H1 (cell line): ENCODE data around the gene RAI2. TPM values are rescaled to one million over a fixed set of nuclear protein-coding genes. Genes with fewer than 3 reads are reported as not detected.

Source experiments
- CTCF ChIA-PET: fragments of 300-600 bp; sonication (Branson Sonifier 250); formaldehyde crosslinking; loops from one replicate; lab custom pipeline; 2021; ENCODE audit not compliant: partially characterized antibody; lab: Charles Lee
- POLR2A ChIA-PET: fragments of 300-600 bp; sonication (Branson Sonifier 250); formaldehyde crosslinking; loops from one replicate; lab custom pipeline; 2021; ENCODE audit warnings: inconsistent platforms; ENCODE audit not compliant: partially characterized antibody; lab: Charles Lee
- DNase-seq, 2 experiments: peaks; one replicate each; pipeline versions ENCODE4 v3.0.0 to v3.0.0-alpha.2; 2010 to 2022; ENCODE audit warnings: low spot score in 2 of 2, low read depth in 1 of 2, mixed read lengths in 1 of 2
- FAIRE-seq: peaks from 2 replicates; lab custom pipeline; 2011; peaks lifted over from hg19 to GRCh38; lab: Jason Lieb, UNC
- H2AFZ ChIP-seq: 2 replicates; pipeline ENCODE4 v1.8.1; 2012; ENCODE audit warnings: low read length, inconsistent platforms
- H2AK5ac ChIP-seq: 2 replicates; pipeline ENCODE4 v1.6.1; 2013; ENCODE audit warnings: low read depth, low read length
- H2BK120ac ChIP-seq: replicated peaks from 2 replicates; pipeline ENCODE3; 2013; ENCODE audit warnings: low read depth, low read length, inconsistent platforms
- H2BK12ac ChIP-seq: 2 replicates; pipeline ENCODE4 v1.6.1; 2013; ENCODE audit warnings: low read depth, low read length
- H2BK15ac ChIP-seq: 2 replicates; pipeline ENCODE4 v1.6.1; 2013; ENCODE audit warnings: low read length
- H2BK20ac ChIP-seq: 2 replicates; pipeline ENCODE4 v1.6.1; 2013; ENCODE audit warnings: low read length
- H2BK5ac ChIP-seq: 2 replicates; pipeline ENCODE4 v1.6.1; 2013; ENCODE audit warnings: low read depth, low read length
- H3K14ac ChIP-seq: 2 replicates; pipeline ENCODE4 v1.6.1; 2013; ENCODE audit warnings: inconsistent platforms; ENCODE audit not compliant: insufficient read length
- H3K18ac ChIP-seq: 2 replicates; pipeline ENCODE4 v1.6.1; 2013; ENCODE audit warnings: low read length; ENCODE audit errors: extremely low read depth
- H3K23ac ChIP-seq: 2 replicates; pipeline ENCODE4 v1.6.1; 2013; ENCODE audit warnings: inconsistent platforms; ENCODE audit not compliant: insufficient read length
- H3K23me2 ChIP-seq: 2 replicates; pipeline ENCODE4 v1.6.1; 2013; ENCODE audit warnings: low read depth, low read length
- H3K27ac ChIP-seq: 2 replicates; pipeline ENCODE4 v1.6.1; 2011; ENCODE audit warnings: low read depth, low read length, inconsistent platforms
- H3K27me3 ChIP-seq, 4 experiments: replicated peaks in 1 of 4; 1 replicate in 1 of 4; 2 replicates in 3 of 4; pipeline versions ENCODE4 v1.6.1 to v1.8.1; 2011 to 2013; ENCODE audit warnings: low read length in 3 of 4, mild to moderate bottlenecking in 3 of 4, inconsistent platforms in 2 of 4, mixed read lengths in 2 of 4, moderate library complexity in 1 of 4; ENCODE audit not compliant: control insufficient read depth in 3 of 4, insufficient read depth in 3 of 4; ENCODE audit errors: extremely low read depth in 1 of 4
- H3K36me3 ChIP-seq, 4 experiments: 2 replicates each; pipeline versions ENCODE4 v1.6.1 to v1.8.1; 2011 to 2013; ENCODE audit warnings: mild to moderate bottlenecking in 4 of 4, low read length in 3 of 4, moderate library complexity in 2 of 4, control low read depth in 1 of 4, inconsistent platforms in 1 of 4; ENCODE audit not compliant: insufficient read depth in 4 of 4, control insufficient read depth in 2 of 4
- H3K4ac ChIP-seq: replicated peaks from 2 replicates; pipeline ENCODE3; 2013; ENCODE audit warnings: low read length, low read depth, mixed read lengths, inconsistent platforms; ENCODE audit not compliant: insufficient read length
- H3K4me1 ChIP-seq, 4 experiments: replicated peaks in 1 of 4; 1 replicate in 1 of 4; 2 replicates in 3 of 4; pipeline versions ENCODE4 v1.6.1 to v1.8.1; 2011 to 2013; ENCODE audit warnings: low read length in 3 of 4, inconsistent platforms in 2 of 4, mixed read lengths in 1 of 4; ENCODE audit not compliant: insufficient read depth in 4 of 4, control insufficient read depth in 3 of 4
- H3K4me2 ChIP-seq, 2 experiments: 2 replicates each; pipeline versions ENCODE4 v1.6.1 to v1.8.1; 2011 to 2013; ENCODE audit warnings: low read depth in 2 of 2, low read length in 2 of 2, control low read depth in 1 of 2, inconsistent platforms in 1 of 2, mild to moderate bottlenecking in 1 of 2; ENCODE audit not compliant: insufficient read depth in 1 of 2
- H3K4me3 ChIP-seq, 4 experiments: fragments of 200-600, 300-600 bp in 1 of 4; sonication (generic), shearing (Covaris generic), sonication (Bioruptor Twin) in 1 of 4; 2 replicates each; pipeline versions ENCODE4 v1.5.1 to v1.8.1; 2011 to 2016; ENCODE audit warnings: low read length in 4 of 4, low read depth in 3 of 4, control low read depth in 2 of 4, inconsistent platforms in 2 of 4, mild to moderate bottlenecking in 2 of 4, mixed read lengths in 1 of 4, moderate library complexity in 1 of 4; ENCODE audit not compliant: insufficient read depth in 2 of 4; ENCODE audit errors: extremely low read depth in 1 of 4
- H3K56ac ChIP-seq: replicated peaks from 2 replicates; pipeline ENCODE3; 2013; ENCODE audit warnings: low read depth, mild to moderate bottlenecking, mixed read lengths, low read length, inconsistent platforms; ENCODE audit not compliant: insufficient read length
- H3K79me1 ChIP-seq: 2 replicates; pipeline ENCODE4 v1.6.1; 2013; ENCODE audit warnings: low read depth, low read length, control low read depth
- H3K79me2 ChIP-seq, 2 experiments: 2 replicates each; pipeline versions ENCODE4 v1.6.1 to v1.8.1; 2012 to 2013; ENCODE audit warnings: low read length in 2 of 2, mild to moderate bottlenecking in 2 of 2, inconsistent platforms in 1 of 2; ENCODE audit not compliant: insufficient read depth in 2 of 2, control insufficient read depth in 1 of 2
- H3K9ac ChIP-seq, 4 experiments: replicated peaks in 1 of 4; 1 replicate in 1 of 4; 2 replicates in 3 of 4; pipeline versions ENCODE4 v1.6.1 to v1.8.1; 2011 to 2013; ENCODE audit warnings: low read depth in 3 of 4, low read length in 3 of 4, control low read depth in 2 of 4, mild to moderate bottlenecking in 2 of 4, moderate library complexity in 2 of 4, inconsistent platforms in 1 of 4; ENCODE audit errors: extremely low read depth in 1 of 4
- H3K9me3 ChIP-seq, 2 experiments: 2 replicates each; pipeline versions ENCODE4 v1.6.1 to v1.8.1; 2012 to 2013; ENCODE audit warnings: mild to moderate bottlenecking in 2 of 2, moderate library complexity in 2 of 2, control low read depth in 1 of 2, inconsistent platforms in 1 of 2, low read depth in 1 of 2, low read length in 1 of 2, mixed read lengths in 1 of 2; ENCODE audit not compliant: insufficient read depth in 2 of 2
- H4K20me1 ChIP-seq, 2 experiments: replicated peaks in 1 of 2; 2 replicates each; pipeline versions ENCODE3 to v1.8.1; 2011 to 2013; ENCODE audit warnings: inconsistent platforms in 2 of 2, low read length in 2 of 2, mild to moderate bottlenecking in 1 of 2; ENCODE audit not compliant: insufficient read depth in 2 of 2, control insufficient read depth in 1 of 2
- H4K5ac ChIP-seq: 2 replicates; pipeline ENCODE4 v1.6.1; 2013; ENCODE audit warnings: low read length, low read depth, mixed read lengths, inconsistent platforms; ENCODE audit not compliant: insufficient read length
- H4K8ac ChIP-seq: 2 replicates; pipeline ENCODE4 v1.8.0; 2013; ENCODE audit warnings: mild to moderate bottlenecking, moderate library complexity, low read length, inconsistent platforms; ENCODE audit not compliant: insufficient read depth; ENCODE audit errors: extremely low read depth
- H4K91ac ChIP-seq: replicated peaks from 2 replicates; pipeline ENCODE3; 2013; ENCODE audit warnings: low read length, mixed read lengths, inconsistent platforms; ENCODE audit not compliant: insufficient read length
- CHD2 ChIP-seq: IDR thresholded peaks from 2 replicates; pipeline ENCODE4 v1.6.1; 2012; ENCODE audit warnings: low read length, improper control_type of control experiment
- GABPA ChIP-seq: IDR thresholded peaks from 2 replicates; pipeline ENCODE4 v1.6.1; 2011; ENCODE audit warnings: mild to moderate bottlenecking, low read length, moderate library complexity, borderline replicate concordance; ENCODE audit not compliant: insufficient read depth
- JUN ChIP-seq: IDR thresholded peaks from 2 replicates; pipeline ENCODE4 v1.6.1; 2011; ENCODE audit warnings: low read depth, mild to moderate bottlenecking, improper control_type of control experiment, low read length
- POLR2AphosphoS5 ChIP-seq: IDR thresholded peaks from 2 replicates; pipeline ENCODE4 v1.6.1; 2011; ENCODE audit warnings: low read depth, low read length
- SIRT6 ChIP-seq: IDR thresholded peaks from one replicate; pipeline ENCODE4 v1.7.1; 2012; ENCODE audit warnings: low read length, inconsistent platforms
- SUZ12 ChIP-seq: fragments of 200-600 bp; sonication (generic); IDR thresholded peaks from 2 replicates; pipeline ENCODE4 v1.6.1; 2012; ENCODE audit warnings: mild to moderate bottlenecking, inconsistent platforms, low read length, moderate library complexity, mixed read lengths
- WGBS, 2 experiments: shearing (Covaris generic) in 1 of 2; methylation state at CpG; one replicate each; pipeline versions ENCODE4 v1.1.6 to v1.1.7; 2013 to 2015; ENCODE audit warnings: low lambda C conversion rate in 2 of 2, mixed read lengths in 2 of 2, inconsistent platforms in 1 of 2, low coverage in 1 of 2, missing lambda C conversion rate in 1 of 2; ENCODE audit not compliant: insufficient replicate concordance in 2 of 2, insufficient coverage in 1 of 2, insufficient read length in 1 of 2; ENCODE audit errors: extremely low coverage in 1 of 2, missing lambda C conversion rate in 1 of 2; 5-methylcytosine and 5-hydroxymethylcytosine counted together
- polyA plus RNA-seq, 7 experiments: library from polyadenylated mRNA; depleted of rRNA in 3 of 7; stranded (reverse) in 5 of 7; unstranded in 2 of 7; fragments of >200 nt in 5 of 7; fragments of 200-250 nt in 2 of 7; gene quantifications; 1 replicate in 5 of 7; 2 replicates in 1 of 7; 4 replicates in 1 of 7; pipeline versions ENCODE4 v1.2.1 to v1.2.3, GENCODE V29; 2011 to 2013; ENCODE audit warnings: missing spikeins in 2 of 7, mixed read lengths in 2 of 7
- total RNA-seq: library from RNA; stranded (reverse); fragmentation: NEBNext Ultra II Directional; extraction: Animal tissue kit (Norgen Biotek cat#: 25700); gene quantifications from 2 replicates; pipeline ENCODE4 v1.2.1, GENCODE V29; 2021
- TF ChIP-seq, protein P1 (sequence below): IDR thresholded peaks from 2 replicates; pipeline ENCODE4 v1.6.1; 2012; ENCODE audit warnings: inconsistent platforms

RAI2 gene
- total and polyA plus RNA-seq, 2 of the 8 experiments (the other 6 are each of a cell fraction or from before 2014, with no cell fraction given): 0.60 to 2.0 TPM

DNA sequence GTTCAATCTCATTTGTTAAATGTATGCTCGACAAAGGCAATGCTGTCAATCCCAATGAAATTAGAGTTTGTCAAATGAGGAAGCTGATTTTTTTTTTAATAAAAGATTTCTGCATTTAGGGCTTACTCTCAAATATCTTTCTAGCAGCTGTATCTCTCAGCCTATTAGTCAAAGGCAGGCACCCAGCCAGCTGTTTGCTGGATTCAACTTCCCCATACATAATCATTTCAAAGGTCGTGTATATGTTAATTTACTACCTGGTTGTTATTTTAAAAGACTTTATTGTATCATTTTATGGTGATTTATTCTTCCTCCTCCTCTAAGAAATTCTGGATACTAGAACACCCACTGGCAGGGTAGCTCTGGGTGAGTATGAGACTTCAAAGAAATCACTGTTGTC is 27.1 kb downstream of the RAI2 start:
- H3K79me2 ChIP-seq: no peaks in the 10 kb centered on the region
- no peaks in the 10 kb centered on the region for H3K27me3 ChIP-seq
- no peak overlapping the region for H2BK120ac ChIP-seq
- H2AFZ ChIP-seq: no peak overlapping the region
- H4K20me1 ChIP-seq: no peaks in the 10 kb centered on the region
- no peak overlapping the region for H4K8ac ChIP-seq
- H3K23ac ChIP-seq: no peak overlapping the region
- no peaks in the 10 kb centered on the region for H3K36me3 ChIP-seq
- no peak overlapping the region for H3K56ac ChIP-seq
- H4K5ac ChIP-seq: no peak overlapping the region
- H3K9ac ChIP-seq: no peak overlapping the region
- no peak overlapping the region for H2BK15ac ChIP-seq
- ChIA-PET CTCF (no interaction called here), POLR2A (no interaction called here)
- H3K79me1 ChIP-seq: no peaks in the 10 kb centered on the region
- no peak overlapping the region for H3K4ac ChIP-seq
- H3K9me3 ChIP-seq: no peaks in the 10 kb centered on the region
- H2BK5ac ChIP-seq: no peak overlapping the region
- H3K4me3 ChIP-seq: no peak overlapping the region
- H2BK20ac ChIP-seq: no peak overlapping the region
- TF ChIP-seq GABPA (no peak), SUZ12 (no peak), POLR2AphosphoS5 (no peak), CHD2 (no peak), SIRT6 (no peak), JUN (no peak)
- TF ChIP-seq, protein P1, sequence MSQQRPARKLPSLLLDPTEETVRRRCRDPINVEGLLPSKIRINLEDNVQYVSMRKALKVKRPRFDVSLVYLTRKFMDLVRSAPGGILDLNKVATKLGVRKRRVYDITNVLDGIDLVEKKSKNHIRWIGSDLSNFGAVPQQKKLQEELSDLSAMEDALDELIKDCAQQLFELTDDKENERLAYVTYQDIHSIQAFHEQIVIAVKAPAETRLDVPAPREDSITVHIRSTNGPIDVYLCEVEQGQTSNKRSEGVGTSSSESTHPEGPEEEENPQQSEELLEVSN: no peak
- H2AK5ac ChIP-seq: no peak overlapping the region
- FAIRE-seq (no peak), DNase-seq (no peak)
- no peak overlapping the region for H3K18ac ChIP-seq
- H2BK12ac ChIP-seq: no peak overlapping the region
- H3K4me1 ChIP-seq: no peaks in the 10 kb centered on the region
- no peaks in the 10 kb centered on the region for H3K23me2 ChIP-seq
- no peak overlapping the region for H4K91ac ChIP-seq
- H3K14ac ChIP-seq: no peak overlapping the region
- 38% methylated on average over 2 of the region's 2 CpGs; no CpG with 5 or more reads in 1 of the 2 experiments for WGBS, 2 experiments
- H3K27ac ChIP-seq: no peak overlapping the region
- H3K4me2 ChIP-seq: no peak overlapping the region
